Right lobe of liver (tissue), 4 donors: ENCODE data around the gene PRTFDC1.

Source experiments
- POLR2A ChIP-seq: fragments of 450-650 bp; IDR thresholded peaks from one replicate; pipeline ENCODE4 v1.6.1; 2017; ENCODE audit warnings: antibody characterized with exemption, mild to moderate bottlenecking
- TF ChIP-seq, protein P1 (sequence below), 4 donors: fragments of 200-600 bp in 3 of 4; fragments of 450-650 bp in 1 of 4; IDR thresholded peaks; one replicate each; pipeline versions ENCODE4 v1.5.1 to v1.8.0; 2016 to 2022; ENCODE audit warnings: antibody characterized with exemption in 4 of 4, mild to moderate bottlenecking in 2 of 4
- donor health status: DM: no; HTN: no; CAD: no.
- donor health status: DM: no; HTN: no; CAD: no.
- donor health status: DM: no; HTN: yes; CAD: no.

DNA sequence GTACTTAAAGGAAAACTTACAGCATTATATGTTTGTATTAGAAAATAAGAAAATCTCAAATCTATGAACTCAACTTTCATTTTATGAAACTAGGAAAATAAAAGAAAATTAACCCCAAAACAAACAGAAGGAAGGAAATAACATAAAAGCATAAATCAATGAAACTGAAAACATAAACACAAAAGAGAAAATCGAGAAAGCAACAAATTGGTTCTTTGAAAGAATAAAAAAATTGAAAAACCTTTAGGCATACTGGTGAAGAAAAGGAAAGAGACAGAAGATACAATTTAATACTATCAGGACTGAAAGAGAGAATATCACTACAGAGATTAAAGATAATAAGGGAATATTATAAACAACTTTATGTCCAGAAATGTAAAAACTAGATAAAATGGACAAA, 21.2 kb downstream of the PRTFDC1 start:
- TF ChIP-seq, protein P1, sequence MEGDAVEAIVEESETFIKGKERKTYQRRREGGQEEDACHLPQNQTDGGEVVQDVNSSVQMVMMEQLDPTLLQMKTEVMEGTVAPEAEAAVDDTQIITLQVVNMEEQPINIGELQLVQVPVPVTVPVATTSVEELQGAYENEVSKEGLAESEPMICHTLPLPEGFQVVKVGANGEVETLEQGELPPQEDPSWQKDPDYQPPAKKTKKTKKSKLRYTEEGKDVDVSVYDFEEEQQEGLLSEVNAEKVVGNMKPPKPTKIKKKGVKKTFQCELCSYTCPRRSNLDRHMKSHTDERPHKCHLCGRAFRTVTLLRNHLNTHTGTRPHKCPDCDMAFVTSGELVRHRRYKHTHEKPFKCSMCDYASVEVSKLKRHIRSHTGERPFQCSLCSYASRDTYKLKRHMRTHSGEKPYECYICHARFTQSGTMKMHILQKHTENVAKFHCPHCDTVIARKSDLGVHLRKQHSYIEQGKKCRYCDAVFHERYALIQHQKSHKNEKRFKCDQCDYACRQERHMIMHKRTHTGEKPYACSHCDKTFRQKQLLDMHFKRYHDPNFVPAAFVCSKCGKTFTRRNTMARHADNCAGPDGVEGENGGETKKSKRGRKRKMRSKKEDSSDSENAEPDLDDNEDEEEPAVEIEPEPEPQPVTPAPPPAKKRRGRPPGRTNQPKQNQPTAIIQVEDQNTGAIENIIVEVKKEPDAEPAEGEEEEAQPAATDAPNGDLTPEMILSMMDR (IDR thresholded peaks at IDR 0.05): no peak
- TF ChIP-seq POLR2A: no peak
